Cardiac fibroblast (primary cell): ENCODE data around the gene C2orf49.

Source experiments
- DNase-seq, 2 donors: peaks; one replicate each; pipeline versions ENCODE4 v3.0.0 to v3.0.0-alpha.2; 2010; ENCODE audit warnings: low read depth in 2 of 2
- H3K4me3 ChIP-seq, 2 donors: replicated peaks in 1 of 2; 1 replicate in 1 of 2; 2 replicates in 1 of 2; pipeline ENCODE4 v1.5.1; 2011; ENCODE audit warnings: low read depth in 2 of 2, low read length in 2 of 2, mild to moderate bottlenecking in 2 of 2, moderate library complexity in 1 of 2
- TF ChIP-seq, protein P1 (sequence below): IDR thresholded peaks from one replicate; pipeline ENCODE4 v1.5.1; 2011; ENCODE audit warnings: low read depth, mild to moderate bottlenecking, low read length, inconsistent platforms

The C2orf49 gene

DNA sequence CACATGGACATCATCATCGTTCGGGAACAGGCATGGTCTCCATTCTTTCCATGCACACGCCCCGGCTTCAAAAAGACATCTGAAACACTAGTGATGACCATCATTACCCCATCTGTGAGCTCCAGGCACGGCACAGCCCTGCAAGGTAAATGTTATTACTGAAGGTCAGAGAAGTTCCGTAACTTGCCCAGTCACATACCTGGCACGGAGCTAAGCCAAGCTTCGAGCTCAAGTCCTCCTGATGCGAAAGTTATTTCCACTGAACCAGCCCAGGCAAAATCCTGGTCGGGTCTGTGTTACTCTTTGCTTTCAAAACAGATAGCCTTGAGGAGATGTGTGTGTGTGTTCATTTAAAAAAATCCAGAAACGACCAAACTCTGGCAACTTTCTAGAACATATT lies 38.7 kb downstream of the C2orf49 start:
- H3K4me3 ChIP-seq = no peak overlapping the region
- no peak for DNase-seq
- TF ChIP-seq, protein P1, sequence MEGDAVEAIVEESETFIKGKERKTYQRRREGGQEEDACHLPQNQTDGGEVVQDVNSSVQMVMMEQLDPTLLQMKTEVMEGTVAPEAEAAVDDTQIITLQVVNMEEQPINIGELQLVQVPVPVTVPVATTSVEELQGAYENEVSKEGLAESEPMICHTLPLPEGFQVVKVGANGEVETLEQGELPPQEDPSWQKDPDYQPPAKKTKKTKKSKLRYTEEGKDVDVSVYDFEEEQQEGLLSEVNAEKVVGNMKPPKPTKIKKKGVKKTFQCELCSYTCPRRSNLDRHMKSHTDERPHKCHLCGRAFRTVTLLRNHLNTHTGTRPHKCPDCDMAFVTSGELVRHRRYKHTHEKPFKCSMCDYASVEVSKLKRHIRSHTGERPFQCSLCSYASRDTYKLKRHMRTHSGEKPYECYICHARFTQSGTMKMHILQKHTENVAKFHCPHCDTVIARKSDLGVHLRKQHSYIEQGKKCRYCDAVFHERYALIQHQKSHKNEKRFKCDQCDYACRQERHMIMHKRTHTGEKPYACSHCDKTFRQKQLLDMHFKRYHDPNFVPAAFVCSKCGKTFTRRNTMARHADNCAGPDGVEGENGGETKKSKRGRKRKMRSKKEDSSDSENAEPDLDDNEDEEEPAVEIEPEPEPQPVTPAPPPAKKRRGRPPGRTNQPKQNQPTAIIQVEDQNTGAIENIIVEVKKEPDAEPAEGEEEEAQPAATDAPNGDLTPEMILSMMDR = no peak

DNA sequence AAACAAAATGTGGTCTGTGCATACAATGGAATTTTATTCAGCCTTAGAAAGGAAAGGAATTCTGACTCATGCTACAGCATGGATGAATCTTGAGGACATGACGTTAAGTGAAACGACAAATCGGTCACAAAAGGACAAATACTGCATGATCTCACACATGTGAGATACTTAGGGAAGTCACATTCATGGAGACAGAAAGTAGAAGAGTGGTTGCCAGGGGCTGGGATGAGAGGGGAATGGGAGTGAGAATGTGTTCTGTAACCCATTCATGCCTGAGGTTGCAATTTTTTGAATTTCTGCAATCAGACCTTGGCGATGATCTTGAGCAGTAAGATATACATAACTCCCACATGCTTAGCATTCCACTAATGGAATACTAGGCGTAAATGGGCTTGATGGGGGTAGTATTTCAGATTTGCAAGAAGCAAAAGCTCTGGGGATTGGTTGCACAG lies 39.5 kb downstream of the C2orf49 start:
- DNase-seq = peak; percentile 74 to 89
- no peak overlapping the region for H3K4me3 ChIP-seq
- TF ChIP-seq, protein P1 = no peak

DNA sequence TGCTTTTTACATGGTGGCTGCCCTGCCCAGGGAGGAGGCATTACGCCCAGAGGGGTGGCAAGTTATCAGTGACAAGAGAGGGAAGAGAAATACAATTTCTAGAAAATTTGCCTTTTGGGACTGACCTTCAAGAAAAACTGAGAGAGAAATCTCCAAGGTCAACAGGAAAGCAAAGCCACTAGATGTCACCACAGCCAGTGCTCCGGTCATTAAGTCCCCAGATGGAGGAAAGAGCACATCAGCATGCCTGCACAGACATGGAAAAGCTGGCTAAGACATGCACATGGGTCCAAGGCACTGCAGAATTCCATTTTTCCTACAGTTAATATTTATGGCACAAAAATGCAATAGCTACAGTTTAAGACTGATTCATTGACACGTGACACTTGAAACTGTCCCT lies 40.5 kb downstream of the C2orf49 start:
- peak in 1 of 2 donors; percentile 33 for DNase-seq
- TF ChIP-seq, protein P1 = no peak
- no peak overlapping the region for H3K4me3 ChIP-seq

DNA sequence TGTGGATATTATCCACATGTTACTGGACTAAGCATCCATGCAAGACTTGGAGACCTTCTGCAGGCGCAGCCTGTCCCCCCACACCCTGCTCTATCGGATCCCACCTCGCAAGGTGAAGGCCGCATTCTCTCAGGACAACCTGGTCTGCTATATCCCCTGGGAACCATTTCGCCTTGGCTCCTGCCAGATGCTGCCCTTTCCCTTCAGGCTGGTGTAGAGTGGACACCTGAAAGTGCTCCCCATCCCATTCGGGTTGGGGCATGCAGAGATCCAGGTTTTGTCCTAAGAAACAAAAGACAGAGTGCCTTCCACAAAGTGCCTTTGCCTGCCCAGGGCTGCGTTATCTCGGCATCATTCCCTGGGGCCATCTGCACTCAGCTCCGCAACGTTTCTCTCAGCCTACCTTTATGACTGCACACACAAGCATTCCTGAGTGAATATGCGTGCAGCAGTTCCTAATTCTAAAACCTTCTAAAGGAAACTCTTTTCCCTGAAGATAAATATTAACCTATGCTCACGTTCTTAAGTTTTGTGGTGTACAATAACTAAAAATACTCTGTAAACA lies 41.0 kb downstream of the C2orf49 start:
- TF ChIP-seq, protein P1 = no peak
- peak in 1 of 2 donors; percentile 19 for DNase-seq
- no peak overlapping the region for H3K4me3 ChIP-seq

DNA sequence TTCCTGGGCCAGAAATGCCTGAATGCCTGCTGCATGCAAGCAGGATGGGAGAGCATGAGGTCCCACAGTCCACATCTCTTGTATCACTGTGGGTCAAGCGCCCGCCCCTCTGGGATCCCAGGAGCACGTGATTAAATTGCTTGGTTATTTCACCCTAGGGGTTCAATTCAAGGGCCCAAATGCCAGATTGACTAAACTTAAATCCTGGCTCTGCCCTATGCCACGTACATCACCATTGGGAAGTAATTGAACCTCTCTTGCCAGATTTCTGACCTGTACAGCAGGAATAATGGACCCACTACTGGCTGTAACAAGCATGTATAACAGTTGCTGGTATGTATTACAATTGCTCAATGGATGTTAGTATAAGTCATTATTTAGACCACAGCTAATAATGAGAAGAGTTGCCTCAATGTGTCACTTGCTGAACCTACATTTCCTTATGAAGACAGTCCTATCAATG lies 41.6 kb downstream of the C2orf49 start:
- DNase-seq = peak in 1 of 2 donors; percentile 49
- TF ChIP-seq, protein P1 = no peak
- no peak overlapping the region for H3K4me3 ChIP-seq

DNA sequence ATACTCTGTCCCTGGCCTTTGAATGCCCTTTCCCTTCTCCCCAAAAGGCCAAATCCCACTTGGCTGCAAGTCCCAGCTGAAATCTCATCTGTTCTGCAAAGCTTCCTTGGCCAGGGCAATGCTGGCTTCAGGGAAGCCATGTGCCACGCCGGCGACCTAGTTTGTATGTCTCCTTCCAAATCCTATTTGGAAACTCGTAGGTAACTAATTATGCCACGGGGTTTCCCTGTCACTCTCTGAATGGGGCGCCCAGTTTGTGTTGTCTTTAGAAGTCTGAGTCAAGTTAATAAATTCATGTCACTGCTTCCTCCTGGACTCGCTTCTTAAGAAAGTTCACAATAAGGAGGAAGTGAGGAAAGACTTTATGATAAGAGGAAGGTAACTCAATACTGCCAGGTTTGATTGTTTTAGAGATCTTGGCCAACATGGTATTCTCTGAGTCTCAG lies 42.4 kb downstream of the C2orf49 start:
- DNase-seq = peak in 1 of 2 donors; percentile 28
- TF ChIP-seq, protein P1 = no peak
- no peak overlapping the region for H3K4me3 ChIP-seq
